Natural killer cell (primary cell): ENCODE results near the gene TTC16. TPM values are rescaled to one million over a fixed set of nuclear protein-coding genes. Genes with fewer than 3 reads are reported as not detected.

ENCODE experiments used
- ATAC-seq, 3 donors: fragments of 150-1000 bp in 2 of 3; fragments of 200-7000 bp in 1 of 3; cut with Tn5 transposase; 1 replicate in 1 of 3; 2 replicates in 2 of 3; pipeline ENCODE4 v1.10.0; 2021; ENCODE audit warnings: mild to moderate bottlenecking in 2 of 3, moderate library complexity in 2 of 3
- DNase-seq, 2 donors: peaks; one replicate each; pipeline versions ENCODE4 v3.0.0 to v3.0.0-alpha.2; 2013 to 2021; ENCODE audit warnings: mixed read lengths in 1 of 2
- H3K27ac ChIP-seq: one replicate; pipeline ENCODE4 v1.5.1; 2013; ENCODE audit warnings: mild to moderate bottlenecking, low read length
- H3K27me3 ChIP-seq: one replicate; pipeline ENCODE4 v1.6.1; 2013; ENCODE audit warnings: low read length; ENCODE audit not compliant: control insufficient read depth, insufficient read depth
- H3K36me3 ChIP-seq: one replicate; pipeline ENCODE4 v1.6.1; 2013; ENCODE audit warnings: low read length; ENCODE audit not compliant: control insufficient read depth, insufficient read depth
- H3K4me1 ChIP-seq: one replicate; pipeline ENCODE4 v1.6.1; 2013; ENCODE audit warnings: low read length; ENCODE audit not compliant: control insufficient read depth, insufficient read depth
- H3K4me3 ChIP-seq: one replicate; pipeline ENCODE4 v1.5.1; 2013; ENCODE audit warnings: low read length
- H3K9me3 ChIP-seq: one replicate; pipeline ENCODE4 v1.6.1; 2013; ENCODE audit warnings: low read length; ENCODE audit not compliant: control insufficient read depth, insufficient read depth
- H3K27ac Mint-ChIP-seq, 2 donors: one replicate each; pipeline ENCODE4 v1.8.0; 2022; ENCODE audit warnings: mild to moderate bottlenecking in 2 of 2, mixed read lengths in 2 of 2, moderate library complexity in 1 of 2
- H3K27me3 Mint-ChIP-seq, 2 donors: one replicate each; pipeline ENCODE4 v1.8.0; 2022; ENCODE audit warnings: low read depth in 2 of 2, mixed read lengths in 2 of 2
- H3K36me3 Mint-ChIP-seq: one replicate; pipeline ENCODE4 v1.8.0; 2022; ENCODE audit warnings: mixed read lengths
- H3K4me1 Mint-ChIP-seq, 2 donors: one replicate each; pipeline ENCODE4 v1.8.0; 2022; ENCODE audit warnings: mixed read lengths in 2 of 2
- H3K4me3 Mint-ChIP-seq: one replicate; pipeline ENCODE4 v1.8.0; 2022; ENCODE audit warnings: mild to moderate bottlenecking, moderate library complexity, mixed read lengths
- H3K9me3 Mint-ChIP-seq, 2 donors: one replicate each; pipeline ENCODE4 v1.8.0; 2022; ENCODE audit warnings: mixed read lengths in 2 of 2
- CTCF ChIP-seq: fragments of 200-600 bp; IDR thresholded peaks from one replicate; pipeline ENCODE4 v1.8.0; 2022; ENCODE audit warnings: antibody characterized with exemption
- WGBS: methylation state at CpG from one replicate; pipeline ENCODE4 v1.1.7; 2013; ENCODE audit warnings: missing lambda C conversion rate; ENCODE audit not compliant: insufficient coverage; 5-methylcytosine and 5-hydroxymethylcytosine counted together
- intact Hi-C: fragments of 100-400 bp; cut with micrococcal nuclease; formaldehyde crosslinking; loops from one replicate; pipeline ENCODE4 v1.14.2; 2022
- total RNA-seq, 4 donors: library from RNA; stranded (reverse); fragments of 120-200 nt in 1 of 4; gene quantifications; one replicate each; pipeline versions ENCODE4 v1.2.3 to v1.2.4, GENCODE V29; 2013 to 2022

Gene TTC16
- total RNA-seq, 3 donors from 2014 or later (not counting 1 experiment from before 2014, with no cell fraction given), result 15.5 to 23.0 (median 21.5) TPM

- Histone ChIP-seq H3K4me1 (peaks cover 22% of the 10 kb centered on the region), H3K27me3 (no peaks in the 10 kb centered on the region), H3K36me3 (peaks cover 28% of the 10 kb centered on the region), H3K9me3 (no peaks in the 10 kb centered on the region), H3K27ac (peak within 1 kb of the TSS; percentile 93), H3K4me3 (peak within 1 kb of the TSS; percentile 50)
- H3K4me3 Mint-ChIP-seq, result peak within 1 kb of the TSS; percentile 92
- WGBS, result under 1% methylated on average over 76 of the region's 76 CpGs
- intact Hi-C loops, result loop anchor here (1.0 to 10.0 kb wide), 9 partner anchors 36 to 231 kb away; partner anchors contain the start of genes FPGS and STXBP1
- peaks cover 5 to 24% of the 10 kb centered on the region in 2 donors for H3K4me1 Mint-ChIP-seq
- no peaks in the 10 kb centered on the region for H3K9me3 Mint-ChIP-seq
- TF ChIP-seq CTCF, result peak; percentile 71
- no peaks in the 10 kb centered on the region for H3K27me3 Mint-ChIP-seq
- peaks cover 8% of the 10 kb centered on the region for H3K36me3 Mint-ChIP-seq
- H3K27ac Mint-ChIP-seq, result peak within 1 kb of the TSS; percentile 93 to 96
- ATAC-seq, result peak; percentile 90 to 98 (median 90)
- peak; percentile 100 for DNase-seq
Observed at GRCh38 chr9:127734747-127735529, 19.1 kb downstream of the TTC16 start, which contains the start of gene TOR2A. Gene TOR2A, minus strand, starts transcription at chr9:127735294. Its CDS starts 24 bp downstream, at chr9:127735270.

GRCh38 chr9:127735530-127736185 is 19.8 kb downstream of the TTC16 start:
- H3K4me1 Mint-ChIP-seq, result peaks cover 5 to 24% of the 10 kb centered on the region in 2 donors
- no peak for TF ChIP-seq CTCF
- peak overlapping the region; percentile 93 for H3K27ac ChIP-seq
- peaks cover 22% of the 10 kb centered on the region for H3K4me1 ChIP-seq
- H3K4me3 ChIP-seq, result no peak overlapping the region
- DNase-seq (no peak), ATAC-seq (no peak)
- H3K9me3 Mint-ChIP-seq, result no peaks in the 10 kb centered on the region
- no peaks in the 10 kb centered on the region for H3K27me3 ChIP-seq
- peaks cover 36% of the 10 kb centered on the region for H3K36me3 ChIP-seq
- H3K27ac Mint-ChIP-seq, result peak overlapping the region; percentile 93 to 96
- intact Hi-C loops, result loop anchor here (1.0 to 10.0 kb wide), 7 partner anchors 37 to 187 kb away; partner anchors contain the start of genes FPGS and STXBP1
- H3K36me3 Mint-ChIP-seq, result peaks cover 8% of the 10 kb centered on the region
- no peaks in the 10 kb centered on the region for H3K9me3 ChIP-seq
- peak overlapping the region; percentile 92 for H3K4me3 Mint-ChIP-seq
- H3K27me3 Mint-ChIP-seq, result no peaks in the 10 kb centered on the region
- 51% methylated on average over 15 of the region's 15 CpGs for WGBS

GRCh38 chr9:127738666-127739065 is 22.8 kb downstream of the TTC16 start:
- no peaks in the 10 kb centered on the region for H3K9me3 ChIP-seq
- intact Hi-C loops, result loop anchor here (5.0 to 10.0 kb wide), 2 partner anchors 124 to 184 kb away; partner anchors contain the start of gene STXBP1
- H3K4me3 Mint-ChIP-seq, result no peak overlapping the region
- H3K27ac Mint-ChIP-seq, result peak overlapping the region; percentile 93 to 96
- H3K9me3 Mint-ChIP-seq, result no peaks in the 10 kb centered on the region
- no peak for TF ChIP-seq CTCF
- peaks cover 8% of the 10 kb centered on the region for H3K36me3 Mint-ChIP-seq
- H3K27me3 Mint-ChIP-seq, result no peaks in the 10 kb centered on the region
- DNase-seq (no peak), ATAC-seq (no peak)
- H3K36me3 ChIP-seq, result peaks cover 54% of the 10 kb centered on the region
- WGBS, result 94% methylated on average over 12 of the region's 13 CpGs
- H3K27ac ChIP-seq, result no peak overlapping the region
- H3K27me3 ChIP-seq, result no peaks in the 10 kb centered on the region
- peaks cover 21% of the 10 kb centered on the region for H3K4me1 ChIP-seq
- H3K4me3 ChIP-seq, result no peak overlapping the region
- H3K4me1 Mint-ChIP-seq, result peaks cover 5 to 21% of the 10 kb centered on the region in 2 donors
